GM19324 (cell line): ENCODE measurements around the gene ZCCHC24.

Experiments used
- ATAC-seq: cut with Tn5 transposase; IDR thresholded peaks from one replicate; pipeline ENCODE4 v1.9.1; 2021; ENCODE audit warnings: mild to moderate bottlenecking, moderate library complexity; ENCODE audit not compliant: unreplicated experiment, low FRiP score

ZCCHC24 gene

GRCh38 chr10:79473496-79474095 is 28.2 kb upstream of the ZCCHC24 start:
- ATAC-seq: no peak

DNA sequence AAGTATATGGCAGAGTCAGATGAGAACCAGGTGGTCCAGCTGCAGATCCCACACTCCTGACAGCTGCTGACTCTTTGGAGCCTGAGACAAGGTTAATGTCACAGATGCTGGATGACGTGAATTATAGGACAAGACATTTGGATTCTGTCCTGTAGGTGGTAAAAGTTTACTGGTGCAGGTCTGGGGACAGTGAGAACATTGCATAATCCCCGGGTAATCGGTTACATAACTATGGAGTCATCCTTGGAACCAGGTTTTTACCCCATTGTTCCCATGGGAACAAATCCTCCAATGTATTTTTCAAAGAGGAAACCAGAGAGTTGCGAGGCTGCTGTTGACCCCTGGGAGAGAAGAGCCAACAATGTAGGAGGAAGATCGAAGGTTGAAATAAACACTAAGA is 27.5 kb upstream of the ZCCHC24 start:
- no peak for ATAC-seq

DNA sequence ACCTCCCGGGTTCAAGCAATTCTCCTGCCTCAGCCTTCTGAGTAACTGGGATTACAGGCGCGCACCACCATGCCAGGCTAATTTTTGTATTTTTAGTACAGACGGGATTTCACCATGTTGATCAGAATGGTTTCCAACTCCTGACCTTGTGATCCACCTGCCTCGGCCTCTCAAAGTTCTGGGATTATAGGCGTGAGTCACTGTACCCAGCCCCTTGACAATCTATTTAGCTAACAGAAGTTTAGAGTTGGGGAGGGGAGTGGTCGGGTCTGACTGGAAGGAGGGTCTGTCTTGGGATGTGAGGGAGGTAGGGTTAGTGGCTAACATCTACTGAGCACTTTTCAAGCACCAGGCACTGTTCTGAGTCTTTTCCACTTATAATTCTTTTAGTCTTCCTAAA is 27.0 kb upstream of the ZCCHC24 start:
- no peak for ATAC-seq

GRCh38 chr10:79471776-79472175 is 26.4 kb upstream of the ZCCHC24 start:
- ATAC-seq: no peak

DNA sequence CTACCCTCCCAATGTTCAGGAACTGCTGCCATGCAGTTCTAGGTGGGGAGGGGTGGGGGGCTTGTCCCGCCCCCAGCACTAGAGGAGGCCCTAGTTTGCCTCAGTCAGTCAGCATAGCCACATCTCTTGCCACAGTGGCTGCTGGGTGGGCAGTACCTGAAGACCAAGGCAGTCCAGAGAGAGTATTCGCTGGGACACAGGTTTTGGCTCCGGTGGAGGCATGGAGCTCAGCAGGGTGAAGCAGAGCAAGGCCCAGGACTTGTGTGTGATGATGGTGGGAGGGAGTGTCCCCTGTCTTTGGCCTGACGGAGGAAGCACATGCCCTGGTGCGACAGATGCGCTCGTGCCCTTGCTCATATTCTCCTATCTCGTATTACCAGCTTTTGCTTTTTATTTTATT is 24.7 kb upstream of the ZCCHC24 start:
- ATAC-seq: no peak

GRCh38 chr10:79468841-79469585 is 23.6 kb upstream of the ZCCHC24 start:
- no peak for ATAC-seq

- no peak for ATAC-seq
Observed at GRCh38 chr10:79468015-79468560, 22.7 kb upstream of the ZCCHC24 start.

DNA sequence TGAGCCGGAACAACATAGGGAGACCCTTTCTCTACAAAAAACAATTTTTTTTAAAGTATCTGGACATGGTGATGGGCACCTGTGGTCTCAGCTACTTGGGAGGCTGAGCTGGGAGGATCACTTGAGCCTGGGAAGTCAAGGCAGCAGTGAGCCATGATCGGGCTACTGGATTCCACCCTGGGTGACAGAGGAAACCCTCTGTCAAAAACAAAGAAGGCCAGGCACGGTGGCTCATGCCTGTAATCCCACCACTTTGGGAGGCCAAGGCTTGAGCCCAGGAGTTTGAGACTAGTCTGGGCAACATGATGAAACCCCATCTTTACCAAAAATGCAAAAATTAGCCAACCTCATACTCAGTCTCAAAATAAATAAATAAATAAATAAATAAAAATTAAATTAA is 19.9 kb upstream of the ZCCHC24 start:
- no peak for ATAC-seq

DNA sequence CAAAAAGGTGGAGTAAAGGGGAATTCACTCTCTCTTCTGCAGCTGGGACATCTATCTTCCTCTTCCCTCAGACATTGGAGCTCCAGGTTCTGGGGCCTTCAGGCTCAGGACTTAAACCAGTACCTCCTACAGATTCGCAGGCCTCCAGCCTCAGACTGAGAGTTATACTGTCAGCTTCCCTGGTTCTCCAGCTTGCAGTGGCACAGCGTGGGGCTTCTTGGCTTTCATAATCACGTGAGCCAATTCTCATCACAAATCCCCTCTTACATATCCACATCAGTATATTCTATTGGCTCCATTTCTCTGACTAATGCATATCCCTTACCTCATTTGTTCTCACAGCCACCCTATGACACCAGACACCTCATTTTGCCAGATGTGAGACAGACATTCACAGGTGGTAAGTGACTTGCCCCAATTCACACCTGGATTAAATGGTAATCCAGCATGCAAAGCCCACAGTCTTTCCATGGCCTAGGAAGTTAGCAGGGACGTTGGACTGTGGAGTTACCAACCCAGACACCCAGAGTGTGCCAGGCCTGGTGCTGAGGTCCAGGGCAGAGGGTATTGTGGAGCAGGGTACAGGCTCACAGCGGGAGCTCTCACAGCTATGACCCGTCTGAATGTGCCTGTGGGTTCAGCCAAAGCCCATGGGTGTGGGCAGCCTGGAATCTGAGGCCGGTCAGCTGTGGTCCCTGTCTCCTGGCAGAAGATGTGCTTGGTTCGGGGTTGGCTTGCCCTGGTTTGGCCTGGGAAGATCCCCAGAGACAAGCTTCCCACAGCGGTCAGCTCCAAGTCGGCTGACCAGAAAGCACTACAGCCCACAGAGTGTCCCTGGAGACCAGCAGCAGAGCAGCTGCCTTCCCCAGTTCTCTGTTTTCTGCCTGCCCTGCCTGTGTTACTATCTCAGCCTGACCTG is 18.4 kb upstream of the ZCCHC24 start:
- no peak for ATAC-seq

GRCh38 chr10:79460687-79461086 is 15.3 kb upstream of the ZCCHC24 start:
- no peak for ATAC-seq

DNA sequence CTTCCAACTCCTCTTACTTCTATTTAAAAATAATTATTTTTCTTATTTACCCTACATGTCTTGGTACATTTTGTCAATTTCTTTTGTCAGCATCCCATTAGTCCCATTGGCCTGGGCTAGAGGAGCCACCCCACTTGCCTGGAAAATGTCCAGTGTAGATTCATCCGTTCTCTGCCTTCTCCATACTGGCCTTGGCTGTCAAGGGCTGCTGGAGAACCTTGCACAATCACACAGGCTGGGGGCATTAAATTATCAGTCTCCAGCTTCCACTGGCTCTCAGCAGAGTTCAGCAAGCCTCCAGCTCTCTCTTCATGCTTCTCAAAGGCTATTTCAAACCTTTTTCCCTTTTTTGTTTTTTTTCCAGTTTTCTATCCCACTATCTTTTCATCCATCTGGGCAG is 13.8 kb upstream of the ZCCHC24 start:
- no peak for ATAC-seq

DNA sequence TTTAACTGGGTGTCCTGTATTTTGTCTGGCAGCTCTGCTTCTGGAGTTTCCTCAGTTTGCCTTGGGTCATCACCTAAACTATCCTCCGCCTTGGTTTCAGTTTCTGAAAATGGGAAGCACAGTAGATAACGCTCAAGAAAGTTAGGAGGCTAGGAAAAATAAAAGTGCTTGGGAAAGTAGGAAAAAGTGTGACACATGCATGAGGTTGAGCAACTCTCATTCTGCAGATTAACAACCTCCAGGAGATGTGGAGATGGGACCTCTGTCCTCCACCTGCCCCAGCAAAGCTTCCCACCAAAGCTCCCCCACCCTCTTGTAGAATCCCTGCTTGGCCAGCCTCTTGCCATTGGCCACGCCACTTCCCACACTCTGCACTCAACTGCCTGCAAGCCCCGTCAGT is 13.1 kb upstream of the ZCCHC24 start:
- no peak for ATAC-seq

DNA sequence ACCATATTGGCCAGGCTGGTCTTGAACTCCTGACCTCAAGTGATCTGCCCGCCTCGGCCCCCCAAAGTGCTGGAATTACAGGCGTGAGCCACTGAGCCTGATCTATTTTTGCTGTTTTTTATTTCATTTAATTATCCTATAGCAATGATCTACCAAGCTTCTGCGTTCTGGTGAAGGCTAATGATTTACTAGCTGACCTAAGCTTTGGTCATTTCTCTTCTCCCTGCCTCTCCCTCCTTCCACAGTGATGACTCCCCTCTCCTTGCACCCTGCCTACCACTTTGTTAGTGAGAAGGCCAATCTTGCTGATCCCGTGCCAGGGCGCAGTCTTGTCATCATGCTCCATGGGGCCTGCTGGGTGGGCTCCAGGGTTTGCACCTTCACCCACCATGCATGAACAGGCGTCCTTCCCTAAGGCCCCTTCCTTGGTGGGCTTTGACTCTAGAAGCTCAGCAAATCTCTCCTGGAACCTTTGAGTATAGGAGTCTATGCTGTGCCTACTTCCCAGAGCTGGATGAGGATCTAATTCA is 11.9 kb upstream of the ZCCHC24 start:
- ATAC-seq: no peak

DNA sequence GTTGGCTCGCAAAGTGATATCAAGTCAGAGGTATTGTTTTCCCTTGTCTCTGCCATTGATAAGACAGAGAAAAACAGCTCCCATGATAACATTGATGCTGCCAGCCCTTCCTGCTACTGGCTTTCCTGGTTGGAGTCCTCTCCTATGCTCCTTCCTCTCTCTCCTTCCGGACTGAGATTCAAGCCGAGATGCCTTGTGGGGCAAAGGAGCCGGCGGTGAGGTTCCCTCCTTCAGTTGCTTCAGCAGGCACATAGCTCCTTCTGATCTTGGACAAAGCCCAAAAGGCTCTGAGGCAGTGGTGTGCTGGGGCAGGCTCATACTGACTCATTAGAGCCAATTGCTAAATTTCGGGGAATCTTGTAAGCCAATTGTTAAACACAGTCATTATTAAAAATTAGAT is 8.8 kb upstream of the ZCCHC24 start:
- ATAC-seq: no peak

DNA sequence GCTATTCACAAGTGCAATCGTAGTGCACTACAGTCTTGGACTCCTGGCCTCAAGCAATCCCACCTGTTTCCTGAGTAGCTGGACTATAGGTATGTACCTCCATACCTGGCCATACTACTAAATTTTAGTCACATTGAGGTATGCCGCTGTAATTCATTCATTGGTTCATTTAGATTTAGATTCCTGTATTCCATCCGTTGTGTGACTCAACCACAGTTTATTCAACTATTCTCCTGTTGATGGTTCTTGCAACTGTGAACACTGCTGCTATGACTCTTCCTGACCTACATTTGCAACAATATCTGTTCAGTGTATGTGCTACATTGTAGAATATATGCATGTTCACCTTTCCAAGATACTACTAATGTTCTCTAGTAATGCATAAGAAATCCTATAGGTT is 8.0 kb upstream of the ZCCHC24 start:
- ATAC-seq: no peak

DNA sequence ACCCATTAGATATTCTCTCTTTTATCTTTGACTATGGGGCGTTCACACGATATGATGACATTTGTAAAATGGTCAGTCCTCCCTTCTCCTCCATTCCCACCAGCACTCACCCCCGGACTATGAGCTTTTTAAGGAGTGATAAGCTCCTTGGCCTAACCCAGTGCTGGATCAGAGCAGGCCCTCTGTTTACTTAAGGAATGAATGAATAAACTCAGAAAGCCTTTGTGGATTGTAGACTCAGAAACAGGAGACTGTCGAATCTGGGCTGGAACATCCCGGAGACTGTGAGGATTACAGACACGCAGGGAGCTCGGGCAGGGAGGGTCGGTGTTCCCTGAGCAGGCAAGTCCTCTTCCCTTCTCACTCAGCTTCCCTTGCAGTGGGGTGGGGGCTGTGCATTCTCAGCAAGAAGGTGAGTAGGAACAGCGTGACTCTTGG is 6.8 kb upstream of the ZCCHC24 start:
- no peak for ATAC-seq

GRCh38 chr10:79451046-79451699 is 5.7 kb upstream of the ZCCHC24 start:
- ATAC-seq: no peak

- no peak for ATAC-seq
Observed at GRCh38 chr10:79449181-79450146, 4.0 kb upstream of the ZCCHC24 start.

DNA sequence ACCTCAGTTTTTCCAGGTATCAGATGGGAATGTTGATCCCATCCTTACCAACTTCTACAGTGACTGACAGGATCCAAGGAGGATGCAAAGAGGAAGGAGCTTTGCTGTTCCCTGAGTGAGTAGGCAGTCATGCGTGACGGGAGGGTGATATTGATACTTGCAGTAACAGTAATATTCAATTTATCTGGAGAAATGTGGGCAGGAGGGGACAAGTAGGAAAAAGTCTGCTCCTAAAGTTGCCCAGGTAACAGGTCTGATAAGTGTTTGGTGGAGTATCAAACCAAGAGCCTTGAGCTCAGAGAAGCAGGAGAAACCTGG is 3.3 kb upstream of the ZCCHC24 start:
- ATAC-seq: no peak
